Fibroblast of skin of abdomen (primary cell): ENCODE results near the gene TSPAN9.

ENCODE experiments used
- DNase-seq: peaks from one replicate; pipeline ENCODE4 v3.0.0-alpha.2; 2013

Gene TSPAN9

DNA sequence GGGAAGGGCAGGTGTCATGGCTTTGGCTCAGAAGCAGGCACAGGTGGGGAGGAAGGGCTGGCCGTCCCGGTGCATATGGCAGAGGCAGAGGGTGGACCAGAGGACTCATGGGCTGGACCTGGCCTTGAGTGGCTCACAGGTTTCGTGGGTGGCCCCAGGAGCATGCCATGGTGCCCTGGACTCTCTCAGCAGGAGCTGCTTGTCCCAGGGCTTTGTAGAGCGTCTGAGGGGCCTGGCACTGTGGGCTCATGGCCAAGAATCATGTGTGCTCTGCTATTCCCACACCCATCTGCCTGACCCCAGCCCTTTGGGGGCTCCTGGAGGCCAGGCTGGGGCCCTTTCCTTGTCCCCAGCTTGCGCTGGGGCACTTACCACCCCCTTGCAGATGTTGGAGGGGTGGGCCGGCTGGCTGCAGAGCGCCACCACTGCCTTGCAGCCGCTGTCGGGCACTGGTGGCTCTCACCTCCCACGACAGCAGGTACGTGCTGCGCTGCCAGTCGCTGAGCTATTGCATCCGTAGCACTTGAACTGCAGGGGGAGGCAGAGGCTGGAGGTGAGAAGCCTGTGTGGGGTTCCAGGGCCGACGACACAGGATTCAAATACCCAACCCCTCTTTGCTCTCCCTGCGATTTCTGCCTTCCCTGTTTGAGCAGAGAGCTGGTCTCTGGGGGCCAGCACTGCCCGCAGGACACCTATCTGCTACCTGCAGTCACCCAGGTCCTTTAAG, 226.4 kb downstream of the TSPAN9 start:
- DNase-seq = no peak

DNA sequence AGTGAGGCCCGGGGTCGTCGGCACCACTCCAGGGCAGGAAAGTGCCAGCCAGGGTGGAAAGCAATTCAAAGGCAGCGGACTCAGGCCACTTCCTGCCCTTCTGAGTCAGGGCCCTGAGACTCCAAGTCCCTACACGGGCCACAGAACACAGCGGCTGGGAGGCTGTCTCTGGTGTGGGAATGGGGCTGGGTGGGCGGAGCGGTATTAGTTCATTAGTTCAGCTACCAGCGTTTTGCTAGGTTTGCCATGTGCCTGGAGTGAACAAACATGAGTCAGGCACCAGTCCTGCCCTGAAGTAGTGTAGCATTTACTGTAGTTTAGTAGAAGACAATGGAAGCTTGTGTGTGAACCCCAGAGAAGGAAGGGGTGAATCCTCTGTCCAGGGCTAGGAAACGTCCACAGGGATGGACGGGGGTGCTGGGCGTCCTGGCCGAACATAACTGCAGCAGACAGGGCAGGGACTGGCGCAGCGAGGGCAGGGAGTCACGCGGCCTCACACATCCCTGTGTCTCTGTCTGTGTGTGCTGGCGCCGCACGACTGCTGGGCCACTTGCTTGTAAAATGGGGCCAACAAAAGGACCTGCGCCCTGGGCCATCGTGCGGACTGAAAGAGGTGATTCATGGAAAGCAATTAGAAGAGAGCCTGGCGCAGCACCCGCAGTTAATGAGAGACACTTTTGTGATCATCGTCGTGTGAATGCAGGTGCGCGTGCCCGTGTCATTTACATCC, 227.4 kb downstream of the TSPAN9 start:
- peak; percentile 70 for DNase-seq

DNA sequence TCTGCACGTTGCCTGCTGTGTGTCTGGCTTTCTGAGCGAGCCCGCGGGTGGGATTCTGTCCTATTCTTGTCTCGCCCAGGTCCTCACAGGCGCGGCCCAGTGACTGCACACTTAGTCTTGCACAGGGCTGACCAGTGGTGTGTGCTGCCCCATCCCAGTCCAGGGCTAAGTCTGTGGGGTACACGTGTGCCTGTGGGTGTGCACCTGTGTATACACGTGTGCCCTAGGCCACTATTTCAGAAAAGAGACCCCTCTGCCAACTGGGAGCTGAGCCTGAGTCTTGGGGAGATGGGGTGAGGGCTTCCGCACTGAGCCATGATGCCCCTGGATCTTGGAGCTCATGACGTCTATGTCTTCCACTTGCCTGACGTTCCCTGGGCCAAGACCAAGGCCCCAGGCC, 228.3 kb downstream of the TSPAN9 start:
- DNase-seq = no peak

DNA sequence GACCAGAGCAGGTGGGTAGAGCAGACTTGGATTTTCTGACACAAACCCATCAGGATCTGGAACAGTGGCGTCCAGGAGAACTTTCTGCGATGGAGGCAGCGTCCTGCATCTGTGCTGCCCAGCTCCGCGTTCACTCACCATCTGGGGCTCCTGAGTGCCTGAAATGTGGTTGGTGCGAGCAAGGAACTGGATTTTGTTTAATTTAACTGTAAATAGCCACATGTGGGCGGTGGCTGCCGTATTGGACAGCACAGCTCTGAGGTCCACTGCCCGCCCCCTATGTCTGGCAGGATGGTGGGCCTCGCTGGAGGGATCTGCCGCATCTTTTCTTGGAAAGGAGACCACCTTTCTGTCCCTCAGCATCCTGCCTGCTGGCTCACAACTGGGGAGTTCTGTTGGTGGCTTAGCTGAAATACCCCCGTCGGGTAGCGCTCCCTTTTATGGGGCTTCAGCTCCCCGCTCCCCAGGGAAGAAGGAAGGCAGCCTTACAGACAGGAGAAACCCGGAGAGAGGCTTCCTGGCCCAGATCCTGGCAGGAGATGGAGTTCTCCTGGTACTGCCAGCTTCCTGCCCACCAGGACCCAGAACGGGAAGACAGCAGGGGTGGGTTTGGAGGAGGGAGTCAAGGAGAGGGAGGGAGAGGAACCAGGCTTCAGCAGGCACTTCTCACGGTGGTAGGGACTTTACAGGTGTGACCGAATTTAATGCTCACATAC, 228.9 kb downstream of the TSPAN9 start:
- no peak for DNase-seq

DNA sequence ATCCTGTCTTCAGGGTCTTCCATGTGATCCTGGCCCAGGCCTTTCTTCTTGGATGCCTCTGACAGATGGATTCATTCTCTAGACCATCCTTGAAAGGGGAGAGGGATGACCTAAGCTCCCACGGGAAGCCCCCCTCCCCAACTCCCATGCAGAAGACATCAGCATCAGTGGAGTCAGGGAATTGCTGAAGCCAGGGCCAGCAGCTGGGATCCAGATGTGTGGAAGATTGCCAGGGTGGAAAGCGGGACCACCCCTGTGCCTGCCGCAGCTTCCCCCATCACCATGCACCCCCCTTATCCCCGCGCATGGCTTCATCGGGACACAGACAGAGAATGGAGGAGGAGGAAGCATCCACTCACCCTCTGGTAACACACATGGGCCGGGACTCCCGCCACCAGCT, 230.2 kb downstream of the TSPAN9 start:
- peak; percentile 28 for DNase-seq

DNA sequence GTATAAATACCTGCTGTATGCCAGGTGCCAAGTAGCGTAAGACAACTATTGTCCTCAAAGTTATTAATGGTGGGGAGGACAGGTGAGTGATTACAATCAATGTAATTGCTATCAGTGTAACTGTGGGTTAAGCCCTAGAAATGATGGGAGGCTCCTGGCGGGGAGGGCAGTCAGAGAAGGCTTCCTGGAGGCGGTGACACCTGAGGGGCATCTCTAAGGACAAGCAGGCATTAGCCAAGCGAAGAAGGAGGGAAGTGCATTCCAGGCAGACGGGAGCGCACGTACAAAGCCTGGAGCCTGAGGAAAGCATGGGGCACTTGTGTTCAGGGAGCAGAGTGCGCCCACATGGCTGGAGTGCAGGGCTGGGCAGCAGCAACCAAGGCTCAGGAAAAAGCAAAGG, 230.9 kb downstream of the TSPAN9 start:
- no peak for DNase-seq

DNA sequence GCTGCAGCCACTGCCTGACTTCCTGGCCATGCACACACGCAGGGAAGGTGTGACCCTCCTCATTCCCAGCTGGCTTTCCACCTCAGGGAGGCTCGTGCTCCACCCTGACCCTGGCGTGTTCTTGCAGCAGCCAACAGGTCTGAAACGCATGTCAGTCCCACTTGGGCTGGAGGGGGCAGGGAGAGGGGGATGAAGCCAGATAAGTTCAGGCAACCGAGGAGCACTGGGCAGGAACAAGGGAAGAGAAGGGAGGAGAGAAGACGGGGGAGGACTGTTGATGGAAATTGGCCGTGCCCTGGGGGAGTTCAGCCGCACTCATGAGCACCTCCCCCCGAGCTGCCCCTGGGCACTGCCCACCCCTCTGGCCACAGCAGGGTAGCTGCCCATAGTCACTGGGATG, 231.4 kb downstream of the TSPAN9 start:
- DNase-seq = no peak

DNA sequence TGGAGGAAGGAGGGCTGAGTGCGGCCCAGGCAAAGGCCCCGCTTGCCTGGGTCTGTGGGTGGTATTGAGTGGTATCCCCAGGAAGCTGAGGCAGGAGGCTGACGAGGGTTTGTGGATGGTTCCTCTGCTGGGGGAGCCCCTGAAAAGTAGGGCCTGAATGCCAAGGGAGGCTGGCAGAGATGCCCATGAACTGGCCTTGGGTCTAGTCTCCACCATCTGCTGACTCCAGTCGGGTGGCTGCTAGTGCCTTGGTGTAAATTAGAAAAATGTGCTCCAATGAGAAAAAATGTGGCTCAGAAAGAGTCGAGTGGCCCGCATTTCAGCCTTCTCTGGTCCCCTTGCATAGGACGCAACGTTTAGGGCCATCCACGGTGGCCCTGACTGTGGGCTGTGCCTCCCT, 232.6 kb downstream of the TSPAN9 start:
- no peak for DNase-seq

DNA sequence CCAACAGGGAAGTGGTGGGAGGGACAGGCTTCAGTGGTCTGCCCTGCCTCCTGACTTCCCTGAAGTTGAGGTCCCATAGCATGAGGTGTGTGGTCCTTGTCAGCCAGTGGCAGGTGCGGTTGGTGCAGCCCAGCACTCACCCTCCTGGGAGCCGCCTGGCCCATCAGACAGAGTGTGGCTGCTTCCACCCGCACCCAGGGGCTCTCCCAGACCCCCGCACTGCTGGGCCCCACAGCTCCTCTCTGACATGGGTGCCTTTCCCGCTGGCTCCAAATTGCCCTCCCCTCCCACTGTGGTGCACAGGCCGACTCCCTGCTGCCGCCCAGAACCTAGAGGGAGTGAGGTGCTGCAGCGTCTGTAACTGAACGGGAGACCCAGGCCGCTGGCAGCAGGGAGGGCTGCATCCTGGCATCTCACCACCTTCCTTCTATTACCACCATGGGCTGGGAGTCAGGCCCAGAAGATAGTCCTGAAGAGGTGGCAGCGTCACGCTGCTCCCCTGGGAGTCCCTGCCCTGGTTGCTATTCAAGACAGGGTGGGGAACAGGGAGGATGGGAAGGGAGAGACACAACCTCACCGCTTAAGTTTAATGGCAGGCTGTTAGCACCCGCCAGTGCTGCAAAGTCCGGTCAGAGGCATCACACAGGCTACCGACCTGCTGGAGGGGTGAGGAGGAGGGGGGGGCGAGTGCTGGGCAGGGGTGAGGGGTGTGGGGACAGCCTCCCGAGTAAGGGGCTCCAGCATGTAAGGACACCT, 233.3 kb downstream of the TSPAN9 start:
- no peak for DNase-seq

DNA sequence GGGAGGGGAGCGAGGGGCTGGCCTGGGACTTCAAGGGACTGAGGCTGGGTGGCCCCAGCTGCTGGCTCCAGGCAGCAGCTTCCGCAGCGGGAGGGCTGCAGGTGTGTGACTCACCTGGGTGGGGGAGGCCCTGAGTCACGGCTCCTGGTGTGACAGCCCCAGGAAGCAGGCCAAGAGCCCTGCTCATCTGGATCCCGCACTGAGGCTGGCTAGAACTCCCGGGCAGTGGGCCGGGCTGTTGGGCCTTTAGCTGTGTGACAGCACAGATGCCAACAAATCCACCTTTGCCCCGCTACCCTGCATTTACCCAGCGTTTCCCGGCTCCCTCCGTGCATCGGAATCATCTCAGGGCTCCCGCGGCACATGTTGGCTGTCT, 233.8 kb downstream of the TSPAN9 start:
- DNase-seq = no peak

DNA sequence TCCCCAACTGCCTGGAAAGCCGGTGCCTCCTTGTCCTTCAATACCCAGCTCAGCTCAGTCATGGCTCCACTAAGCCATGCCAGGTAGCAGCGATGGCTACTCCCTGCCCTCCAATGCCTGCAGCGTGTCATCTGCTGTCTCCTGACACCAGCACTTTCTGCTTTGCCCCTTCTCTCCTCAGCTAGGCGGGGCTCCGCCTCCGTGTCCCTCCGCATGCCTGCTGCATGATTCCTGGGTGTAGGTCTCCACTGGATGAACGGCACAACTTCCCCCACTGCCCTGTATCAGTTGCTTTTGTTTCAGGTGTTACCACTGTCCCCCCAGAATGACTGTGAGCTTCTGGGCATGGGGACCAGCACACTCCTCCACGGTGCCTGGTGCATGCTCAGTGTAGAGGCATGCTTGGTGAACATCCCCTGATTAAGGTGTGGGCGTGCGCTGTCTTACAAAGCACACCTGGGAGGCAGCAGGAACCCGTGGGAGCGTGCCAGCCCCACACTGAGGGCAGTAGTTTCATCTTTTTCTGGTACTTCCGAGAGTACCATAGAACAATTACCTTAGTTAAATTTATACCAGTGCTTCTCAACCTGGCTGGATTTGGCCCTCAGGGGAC, 234.4 kb downstream of the TSPAN9 start:
- no peak for DNase-seq

DNA sequence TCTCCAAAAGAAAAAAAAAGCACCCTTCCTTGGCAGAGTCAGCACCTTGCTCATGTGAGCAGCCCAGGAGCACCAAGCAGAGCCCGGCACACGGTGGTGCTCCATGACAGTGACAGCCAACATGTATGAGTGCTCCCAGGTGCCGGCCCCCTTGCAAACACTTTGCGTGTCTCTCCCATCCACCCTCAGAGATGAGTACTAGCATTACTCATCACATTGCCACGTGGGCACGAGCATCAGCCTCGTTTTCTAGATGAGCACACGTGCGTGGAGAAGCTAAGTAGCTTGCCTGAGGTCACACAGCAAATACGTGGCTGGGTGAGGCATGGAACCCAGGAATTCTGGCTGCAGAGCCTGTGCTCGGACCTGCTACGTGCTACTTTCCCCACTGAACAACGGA, 235.9 kb downstream of the TSPAN9 start:
- peak; percentile 74 for DNase-seq

DNA sequence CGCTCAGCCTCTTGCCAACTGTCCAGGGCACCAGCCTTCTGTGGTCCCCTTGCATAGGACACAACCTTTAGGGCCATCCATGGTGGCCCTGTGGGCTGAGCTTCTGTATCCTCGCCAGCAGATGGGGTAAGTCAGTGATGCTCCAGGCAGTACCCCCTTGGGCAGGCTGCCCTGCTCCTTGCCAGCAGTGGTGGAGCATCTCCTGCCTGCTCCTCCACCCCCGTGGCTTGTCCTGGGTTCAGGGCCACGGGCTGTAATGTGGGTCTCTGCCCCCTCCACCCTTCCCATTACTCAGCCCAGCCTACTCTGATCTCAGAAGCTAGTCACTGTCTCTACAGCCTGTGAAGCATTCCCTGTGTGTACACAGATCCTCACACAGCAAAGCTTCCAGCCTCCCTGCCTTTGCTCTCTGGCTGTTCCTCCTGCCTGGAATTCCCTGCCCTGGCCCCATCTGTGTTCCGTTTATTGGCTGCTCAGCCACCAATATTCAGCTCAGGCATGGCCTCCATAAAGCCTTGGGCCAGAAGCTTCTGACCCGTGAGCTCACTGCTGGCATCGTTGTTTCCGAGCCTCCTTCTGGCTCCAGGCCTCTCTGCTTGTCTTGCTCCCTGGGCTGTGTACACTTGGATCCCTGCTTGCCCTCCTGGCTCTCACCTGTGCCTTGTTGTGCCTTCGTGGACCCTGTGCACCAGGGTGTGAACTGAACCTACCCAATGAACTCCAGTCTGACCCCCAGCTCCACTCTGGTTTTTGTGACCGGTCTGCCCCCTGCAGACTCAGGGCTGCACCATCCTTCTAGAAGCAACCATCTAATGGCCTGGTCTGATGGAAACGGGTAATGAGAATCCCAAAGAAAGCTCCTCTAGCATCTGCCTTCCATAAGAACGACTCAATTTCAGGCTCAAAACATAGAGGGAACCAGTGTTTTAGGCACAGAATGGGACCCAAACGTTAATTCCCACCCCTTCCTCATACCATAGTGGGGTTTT, 236.8 kb downstream of the TSPAN9 start:
- DNase-seq = no peak

DNA sequence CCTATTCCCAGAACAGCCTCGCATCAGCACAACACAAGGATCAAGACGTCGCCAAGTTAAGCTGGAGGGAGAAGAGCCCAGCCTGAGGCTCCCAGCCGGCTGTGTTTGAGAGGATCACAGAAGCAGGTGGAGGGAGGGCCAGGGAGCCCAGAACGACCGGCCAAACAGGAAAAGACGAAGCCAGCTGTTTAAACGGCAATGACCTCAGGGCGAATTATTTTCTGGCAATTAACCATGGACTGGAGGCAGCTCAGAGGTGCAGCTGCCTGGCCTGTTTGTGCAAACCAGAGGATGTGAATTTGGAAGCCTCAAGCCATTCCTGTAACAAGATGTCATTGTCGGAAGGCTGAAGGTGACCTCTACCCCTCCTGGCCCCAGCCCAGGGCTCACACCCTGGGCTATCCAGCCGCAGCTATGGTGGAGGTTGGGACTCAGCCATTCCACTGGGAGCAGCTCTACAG, 238.1 kb downstream of the TSPAN9 start:
- DNase-seq = no peak

DNA sequence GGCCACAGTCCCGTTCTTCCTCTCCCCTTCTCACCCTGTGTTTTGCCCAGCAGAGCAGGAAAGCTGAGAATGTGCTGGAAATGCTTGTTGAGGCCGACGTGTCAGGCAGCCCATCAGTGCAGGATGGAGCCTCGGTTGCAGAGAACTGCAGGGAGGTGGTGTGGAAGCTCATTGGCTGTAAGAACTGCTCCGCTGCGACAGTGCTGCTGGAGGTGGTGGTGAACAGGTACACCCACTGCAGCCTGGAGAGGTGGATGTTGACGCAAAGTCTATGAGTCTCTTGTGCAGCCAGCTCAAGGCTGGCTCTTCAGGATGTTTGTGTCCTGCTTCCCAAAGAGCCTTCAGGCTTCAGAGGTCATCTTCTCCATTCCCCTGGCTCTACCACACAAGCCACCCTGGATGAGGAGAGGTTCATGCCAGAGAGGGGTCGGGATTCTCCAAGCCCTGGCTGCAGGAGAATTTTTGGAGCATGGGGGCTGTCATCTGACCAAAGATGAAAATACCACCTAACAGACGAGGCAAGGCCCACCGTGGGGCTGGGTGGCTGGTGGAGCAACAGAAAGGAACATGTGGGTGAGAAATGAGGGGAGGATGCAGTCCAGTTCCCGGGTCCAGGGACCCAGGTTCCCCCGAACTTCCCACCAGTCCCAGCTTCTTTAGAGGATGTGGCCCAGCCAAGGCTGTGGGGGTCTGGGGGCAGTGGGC, 239.7 kb downstream of the TSPAN9 start:
- no peak for DNase-seq

DNA sequence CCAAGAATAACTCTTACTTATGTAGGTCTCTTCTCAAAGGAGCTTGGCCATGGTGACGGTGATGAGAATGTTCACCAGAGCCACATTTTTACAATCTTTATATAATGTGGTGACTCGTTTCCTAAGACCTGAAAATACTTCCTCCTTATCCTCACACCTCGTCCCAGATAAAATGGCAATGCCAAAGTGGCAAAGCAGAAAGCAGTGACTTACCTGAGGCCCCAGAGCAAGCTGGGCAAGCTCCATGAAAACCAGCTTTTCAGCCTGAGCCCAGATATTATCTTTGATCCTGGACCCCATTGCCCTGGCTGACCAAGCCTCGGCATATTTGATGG, 240.3 kb downstream of the TSPAN9 start:
- DNase-seq = no peak

DNA sequence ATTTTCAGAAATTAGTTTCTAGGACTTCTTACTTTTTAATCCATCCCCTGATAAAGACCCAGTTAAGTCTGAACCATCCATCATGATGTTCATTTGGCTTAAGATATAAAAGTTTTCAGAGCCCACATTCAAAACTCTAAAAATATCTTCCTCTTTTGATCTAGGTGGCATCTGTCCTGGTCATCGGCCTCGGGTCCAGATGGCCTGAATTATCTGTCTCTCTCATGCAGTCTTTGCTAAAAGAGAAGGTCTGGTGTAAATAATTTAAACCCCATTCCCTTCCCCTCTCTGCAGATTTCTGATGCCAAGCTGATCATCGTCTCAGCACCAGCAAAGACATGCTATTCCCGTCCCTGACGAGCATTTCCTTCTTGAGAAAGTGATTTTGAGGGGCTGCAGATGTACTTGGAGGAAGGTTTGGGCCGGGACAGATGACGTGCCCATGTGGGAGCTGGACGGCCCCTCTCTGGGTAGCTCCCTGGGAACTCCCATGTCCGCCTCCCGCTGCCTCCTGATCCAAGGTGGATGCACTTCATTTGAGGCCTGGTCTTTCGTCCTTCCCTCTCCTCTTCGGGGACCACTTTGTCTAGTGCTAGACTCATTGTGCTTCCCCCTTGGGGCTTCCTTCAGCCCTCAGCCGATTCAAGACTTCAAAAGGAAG, 240.8 kb downstream of the TSPAN9 start:
- DNase-seq = no peak

DNA sequence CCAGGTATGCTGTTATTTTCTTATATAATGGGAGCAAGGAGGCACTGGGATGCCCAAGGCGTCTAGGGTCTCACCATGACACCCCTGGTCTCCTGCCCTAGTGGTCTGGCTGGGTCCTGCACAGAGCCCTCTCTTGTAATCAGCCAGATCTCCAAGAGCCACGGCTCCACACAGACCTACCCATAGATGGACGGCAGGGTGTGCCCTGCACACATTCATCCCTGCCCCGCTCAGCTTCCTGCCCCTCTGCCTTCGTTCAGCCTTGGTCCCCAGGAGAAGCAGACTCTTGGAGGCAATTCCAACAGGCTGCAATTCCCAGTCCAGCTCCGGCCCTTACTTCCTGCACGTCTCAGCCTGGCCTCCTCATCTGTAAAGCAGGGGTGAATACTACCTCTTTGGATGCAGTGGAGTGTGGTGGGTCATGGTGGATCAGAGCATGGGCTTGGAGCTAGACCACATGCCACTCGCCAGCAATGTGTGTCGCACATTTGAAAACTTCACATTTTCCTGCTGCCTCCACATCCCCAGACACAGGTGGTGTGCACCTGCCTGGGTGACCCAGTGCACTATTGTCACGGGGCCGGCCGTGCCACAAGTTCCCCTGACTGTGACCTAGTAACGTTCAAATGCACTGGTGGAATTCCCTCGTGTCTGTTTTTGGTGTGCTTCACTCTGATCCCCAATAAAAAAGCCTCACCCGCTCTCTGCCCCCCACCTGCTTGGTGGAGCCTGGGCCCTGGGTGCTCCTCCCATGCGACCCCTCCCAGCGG, 242.7 kb downstream of the TSPAN9 start:
- DNase-seq = no peak

DNA sequence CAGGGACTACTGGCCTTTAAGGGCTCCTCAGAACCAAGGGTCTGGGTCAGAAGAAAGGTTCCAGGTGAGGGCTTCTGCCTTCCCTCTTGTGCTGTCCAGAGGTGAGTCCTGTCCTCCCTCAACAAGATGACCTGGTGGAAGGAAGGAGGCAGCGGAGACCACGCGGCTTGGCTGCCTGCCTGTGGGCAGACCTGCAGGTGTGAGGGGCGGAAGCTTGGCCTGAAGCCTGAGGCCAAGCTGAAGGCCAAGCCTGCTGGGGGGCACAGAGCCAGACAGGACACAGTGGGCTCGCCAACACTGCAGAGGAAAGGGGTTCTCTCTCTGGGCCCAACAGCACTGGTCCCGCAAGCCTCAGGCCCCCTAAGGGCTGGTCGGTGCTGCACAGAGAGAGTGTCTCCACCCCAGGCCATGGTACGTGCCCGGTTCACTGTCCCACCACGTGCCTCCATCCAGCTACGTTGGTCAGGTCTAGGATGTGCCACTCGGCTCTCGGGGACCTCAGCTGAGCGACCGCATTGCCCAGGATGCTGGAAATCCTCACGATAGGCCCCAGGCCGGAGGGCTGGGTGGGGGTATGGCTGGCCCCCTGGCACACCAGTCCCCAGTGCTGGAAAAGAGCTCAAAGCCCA, 243.8 kb downstream of the TSPAN9 start:
- DNase-seq = no peak
